H1 (cell line): ENCODE measurements around the gene RNF39. TPM values are rescaled to one million over a fixed set of nuclear protein-coding genes. Genes with fewer than 3 reads are reported as not detected.

Source experiments
- ATF2 ChIP-seq: IDR thresholded peaks from 2 replicates; pipeline ENCODE4 v1.6.1; 2012; ENCODE audit warnings: low read length, inconsistent platforms
- polyA plus RNA-seq, 7 experiments: library from polyadenylated mRNA; depleted of rRNA in 3 of 7; stranded (reverse) in 5 of 7; unstranded in 2 of 7; fragments of >200 nt in 5 of 7; fragments of 200-250 nt in 2 of 7; gene quantifications; 1 replicate in 5 of 7; 2 replicates in 1 of 7; 4 replicates in 1 of 7; pipeline versions ENCODE4 v1.2.1 to v1.2.3, GENCODE V29; 2011 to 2013; ENCODE audit warnings: missing spikeins in 2 of 7, mixed read lengths in 2 of 7
- total RNA-seq: library from RNA; stranded (reverse); fragmentation: NEBNext Ultra II Directional; extraction: Animal tissue kit (Norgen Biotek cat#: 25700); gene quantifications from 2 replicates; pipeline ENCODE4 v1.2.1, GENCODE V29; 2021

RNF39 gene
- total and polyA plus RNA-seq, 2 of the 8 experiments (the other 6 are each of a cell fraction or from before 2014, with no cell fraction given) = 1.4 to 2.3 TPM

GRCh38 chr6:30113841-30114240, 38.3 kb upstream of the RNF39 start (continued):
- no peak for TF ChIP-seq ATF2
